MV-4-11 (cell line): Measurements from ENCODE around the gene GAL3ST1.
"Not testable (repeated sequence)": the region's sequence is repeated elsewhere in the genome, so short reads cannot be mapped to it uniquely, and the experiment has no call there.

Experiments
- DNase-seq: peaks from one replicate; lab custom pipeline; 2025; lab: John Stamatoyannopoulos, UW

Gene GAL3ST1

DNA sequence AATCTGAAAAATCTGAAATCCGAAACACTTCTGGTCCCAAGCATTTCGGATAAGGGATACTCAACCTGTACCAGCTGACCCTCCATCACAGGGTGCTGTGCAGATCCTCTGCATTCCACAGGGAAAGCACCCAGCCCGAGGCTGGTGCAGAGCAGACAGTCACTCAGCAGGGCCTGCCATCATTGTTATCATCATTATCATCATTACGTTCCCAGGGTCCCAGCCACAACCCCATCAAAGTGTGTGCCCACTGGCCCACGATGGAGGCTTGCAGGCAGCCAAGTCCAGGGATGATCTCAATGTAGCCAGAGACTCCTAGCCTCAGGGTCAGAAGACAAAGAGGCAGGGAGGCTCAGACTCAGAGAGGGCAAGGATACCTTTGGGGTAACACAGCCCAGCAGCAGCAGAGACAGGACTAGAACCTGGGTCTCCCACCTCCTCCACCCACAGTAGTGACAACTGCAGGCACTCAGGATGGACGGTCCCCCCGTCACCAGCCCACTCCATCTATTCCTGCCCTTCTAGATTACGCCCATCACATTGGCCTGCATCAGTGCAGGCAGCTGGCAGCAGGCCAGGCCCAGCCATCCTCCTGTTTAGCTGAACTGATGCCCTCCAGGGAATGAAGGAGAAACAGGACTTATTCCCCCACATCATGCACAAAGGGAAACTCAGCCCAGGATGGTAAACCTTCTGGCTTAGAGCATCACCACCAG lies 10.3 kb downstream of the GAL3ST1 start:
- no peak for DNase-seq

- DNase-seq, result no peak
These were observed 12.1 kb downstream of the GAL3ST1 start for GRCh38 chr22:30562366-30562765.

- no peak for DNase-seq
These were observed 12.9 kb downstream of the GAL3ST1 start for GRCh38 chr22:30561402-30562189.

DNA sequence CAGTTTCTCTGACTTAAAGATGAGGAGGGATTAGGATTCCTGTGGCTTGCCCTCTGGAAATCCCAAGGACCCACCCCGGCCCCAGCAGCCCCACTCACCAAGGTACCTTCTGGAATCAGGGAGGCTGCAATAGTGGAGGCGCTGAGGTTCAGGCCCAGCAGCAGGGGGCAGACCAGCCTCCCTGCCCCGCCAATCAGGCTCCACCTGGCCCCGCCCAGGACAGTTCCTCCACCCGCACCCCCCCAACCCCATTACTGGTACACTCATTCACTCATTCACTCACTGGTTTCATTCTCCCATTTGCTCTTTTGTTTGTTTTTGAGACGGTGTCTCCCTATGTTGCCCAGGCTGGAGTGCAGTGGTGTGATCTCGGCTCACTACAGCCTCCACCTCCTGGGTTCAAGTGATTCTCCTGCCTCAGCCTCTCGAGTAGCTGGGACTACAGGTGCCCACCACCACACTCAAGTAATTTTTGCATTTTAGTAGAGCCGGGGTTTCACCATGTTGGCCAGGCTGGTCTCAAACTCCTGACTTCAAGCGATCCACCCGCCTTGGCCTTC lies 13.7 kb downstream of the GAL3ST1 start:
- DNase-seq, result peak; percentile 3

DNA sequence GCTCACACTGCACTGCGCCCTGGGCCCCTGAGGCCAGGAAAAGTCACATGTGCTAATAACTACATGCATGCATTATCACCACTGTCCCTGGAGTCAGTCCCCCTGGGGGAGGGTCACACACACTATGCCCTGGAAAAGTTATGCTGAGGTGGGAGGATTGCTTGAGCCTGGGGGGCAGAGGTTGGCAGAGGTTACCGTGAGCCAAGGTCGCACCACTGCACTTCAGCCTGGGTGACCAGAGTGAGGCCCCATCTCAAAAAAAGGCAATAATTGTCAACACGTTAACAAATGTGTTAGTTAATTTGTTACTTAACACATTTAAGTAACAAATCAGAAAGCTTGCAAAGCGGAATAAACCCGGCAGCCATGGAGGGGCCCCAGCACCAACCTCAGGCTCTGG lies 14.6 kb downstream of the GAL3ST1 start:
- DNase-seq, result no peak

- DNase-seq, result no peak
These were observed 17.2 kb downstream of the GAL3ST1 start for GRCh38 chr22:30557243-30557642.

DNA sequence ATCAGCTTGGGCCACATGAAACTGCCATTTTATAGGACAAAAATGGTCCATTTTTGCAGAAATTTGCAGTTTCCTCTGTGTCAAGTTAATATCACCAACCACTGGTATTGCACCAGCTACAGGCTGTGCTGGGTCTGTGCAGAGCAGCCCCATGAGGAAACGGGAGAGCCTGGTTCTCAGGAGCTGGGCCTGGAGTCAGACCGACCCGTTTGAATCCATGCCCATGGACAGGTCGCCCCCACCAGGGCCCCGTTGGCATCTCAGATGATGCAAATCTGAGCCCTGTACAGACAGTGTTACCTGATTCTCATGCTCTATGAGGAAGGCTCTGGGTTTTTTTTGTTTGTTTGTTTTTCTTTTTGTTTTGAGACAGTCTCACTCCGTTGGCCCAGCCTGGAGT lies 18.1 kb downstream of the GAL3ST1 start:
- DNase-seq, result peak; percentile 4

- DNase-seq, result no peak
These were observed 18.9 kb downstream of the GAL3ST1 start for GRCh38 chr22:30555282-30556210.

GRCh38 chr22:30553971-30554370 lies 20.5 kb downstream of the GAL3ST1 start:
- DNase-seq, result no peak

GRCh38 chr22:30552719-30553118 lies 21.7 kb downstream of the GAL3ST1 start:
- DNase-seq, result no peak

- not testable (repeated sequence) for DNase-seq
These were observed 22.7 kb downstream of the GAL3ST1 start for GRCh38 chr22:30551813-30552212.

DNA sequence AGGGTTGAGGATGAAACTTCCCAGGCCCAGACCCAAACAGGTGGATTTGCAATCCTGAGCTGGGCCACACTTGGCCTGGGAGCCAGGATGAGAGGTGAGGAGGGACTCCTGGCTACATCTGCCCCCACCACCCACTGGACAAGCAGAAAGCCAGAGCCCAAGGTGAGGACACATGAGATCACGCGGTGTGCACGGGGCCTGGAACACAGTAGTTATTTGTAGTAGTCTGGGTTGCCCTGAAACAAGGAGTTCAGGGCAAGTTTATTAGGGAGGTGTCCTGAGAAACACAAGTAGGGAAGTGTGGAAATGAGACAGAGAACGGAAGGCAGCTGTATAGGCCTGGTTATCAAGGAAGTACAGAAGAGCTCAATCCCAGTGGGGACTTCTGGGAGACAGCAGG lies 27.3 kb downstream of the GAL3ST1 start:
- DNase-seq, result no peak

DNA sequence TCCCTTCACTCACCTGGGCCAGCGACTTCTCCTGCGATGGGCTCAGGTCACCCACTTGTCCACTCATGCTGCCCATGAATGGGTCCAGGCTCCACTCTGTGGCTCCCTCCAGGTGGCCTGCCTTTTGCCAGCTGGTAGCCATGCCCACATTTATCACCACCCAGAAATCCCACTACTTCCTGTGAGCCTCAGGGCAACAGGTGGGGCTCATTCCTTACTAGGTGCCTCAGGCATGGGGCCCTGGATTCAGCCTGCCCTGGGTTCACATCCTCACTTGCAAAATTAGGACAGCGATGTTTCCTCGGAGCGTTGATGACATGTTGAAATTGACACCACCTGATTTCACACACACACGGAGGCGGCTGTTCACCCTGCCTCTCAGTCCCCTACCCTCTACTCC lies 27.8 kb downstream of the GAL3ST1 start, which contains the start of gene SEC14L6:
SEC14L6 (minus strand) TSS at position 126 of the 400 bp plus-strand sequence; CDS start at position 67, 59 bp downstream.
- no peak for DNase-seq

- DNase-seq, result no peak
These were observed 31.7 kb downstream of the GAL3ST1 start for GRCh38 chr22:30542811-30543188.

- DNase-seq, result no peak
These were observed 32.3 kb downstream of the GAL3ST1 start for GRCh38 chr22:30541961-30542810.

DNA sequence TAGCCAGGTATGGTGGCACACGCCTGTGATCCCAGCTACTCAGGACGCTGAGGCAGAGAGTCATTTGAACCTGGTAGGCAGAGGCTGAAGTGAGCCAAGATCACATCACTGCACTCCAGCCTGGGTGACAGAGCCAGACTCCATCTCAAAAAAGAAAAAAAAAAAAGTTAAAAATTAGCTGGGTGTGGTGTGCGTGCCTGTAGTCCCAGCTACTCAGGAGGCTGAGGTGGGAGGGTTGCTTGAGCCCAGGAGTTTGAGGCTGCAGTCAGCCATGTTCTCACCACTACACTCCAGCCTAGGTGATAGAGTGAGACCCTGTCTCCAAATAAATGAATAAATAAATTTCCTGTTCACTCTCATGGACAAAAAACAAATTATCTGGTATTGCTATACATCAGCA lies 33.0 kb downstream of the GAL3ST1 start:
- DNase-seq, result not testable (repeated sequence)

- no peak for DNase-seq
These were observed 35.1 kb downstream of the GAL3ST1 start for GRCh38 chr22:30539368-30539767.

GRCh38 chr22:30538280-30538679 lies 36.2 kb downstream of the GAL3ST1 start:
- peak; percentile 28 for DNase-seq

DNA sequence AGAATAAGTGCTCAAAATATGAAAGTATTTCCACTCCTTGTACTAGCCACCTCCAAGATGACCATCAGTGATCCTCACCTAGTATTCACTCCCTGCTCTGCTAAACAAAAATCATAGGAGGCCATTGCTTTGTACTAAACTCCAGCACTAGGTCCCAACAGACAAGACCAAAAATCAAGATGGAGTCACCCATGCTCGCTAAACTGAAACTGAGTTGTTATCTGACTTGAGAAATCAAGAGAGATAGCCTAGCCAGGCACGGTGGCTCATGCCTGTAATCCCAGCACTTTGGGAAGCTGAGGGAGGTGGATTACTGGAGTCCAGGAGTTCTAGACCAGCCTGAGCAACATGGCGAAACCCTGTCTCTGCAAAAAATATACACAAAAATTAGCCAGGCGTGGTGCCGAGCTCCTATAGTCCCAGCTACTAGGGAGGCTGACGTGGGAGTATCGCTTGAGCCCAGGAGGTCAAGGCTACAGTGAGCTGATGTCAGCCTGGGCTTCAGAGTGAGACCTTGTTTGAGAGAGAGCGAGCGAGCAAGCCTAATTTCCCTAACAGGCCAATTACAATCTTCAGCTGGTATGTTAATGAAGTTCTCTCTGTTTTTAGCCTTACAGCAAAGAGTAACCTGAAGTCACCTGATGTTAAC lies 37.3 kb downstream of the GAL3ST1 start:
- no peak for DNase-seq

DNA sequence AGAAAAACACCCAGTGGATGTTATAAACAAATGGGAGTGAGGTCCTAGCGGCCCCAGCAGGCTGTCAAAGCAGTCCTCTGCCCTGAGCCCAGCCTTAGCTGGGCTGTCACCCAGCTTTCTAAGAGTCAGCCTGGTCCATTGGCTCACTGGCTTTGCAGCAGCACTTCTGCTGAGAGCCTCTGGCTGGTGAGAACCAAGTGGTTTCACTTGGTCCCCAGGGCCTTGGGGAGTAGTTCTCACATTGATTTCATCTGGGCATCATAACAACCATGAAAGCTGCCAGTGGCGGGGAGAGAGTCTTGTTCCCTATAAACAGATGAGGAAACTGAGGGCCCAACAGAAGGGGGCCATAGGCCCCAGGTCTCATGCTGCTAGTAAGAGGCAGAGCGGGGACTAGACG lies 39.3 kb downstream of the GAL3ST1 start:
- no peak for DNase-seq
